Liver (tissue), 3 donors: ENCODE measurements around the gene NFKB2.

Experiments used
- RAD21 ChIP-seq, 2 donors: IDR thresholded peaks; 2 replicates each; pipeline ENCODE4 v1.6.1; 2016; ENCODE audit warnings: antibody characterized with exemption in 2 of 2, mild to moderate bottlenecking in 2 of 2
- SP1 ChIP-seq: IDR thresholded peaks from 2 replicates; pipeline ENCODE4 v1.6.1; 2018; ENCODE audit warnings: antibody characterized with exemption, mild to moderate bottlenecking
- YY1 ChIP-seq: IDR thresholded peaks from 2 replicates; pipeline ENCODE4 v1.6.1; 2016; ENCODE audit warnings: antibody characterized with exemption, mild to moderate bottlenecking
- TF ChIP-seq, protein P1 (sequence below): fragments of 150-350 bp; IDR thresholded peaks from 2 replicates; pipeline ENCODE4 v1.5.1; 2017; ENCODE audit warnings: improper control_type of control experiment, low read depth, low read length; ENCODE audit not compliant: missing input control
- TF ChIP-seq, protein P2 (sequence below): IDR thresholded peaks from 2 replicates; pipeline ENCODE4 v1.6.1; 2016; ENCODE audit warnings: antibody characterized with exemption
- donor health status: healthy.
- donor health status: healthy.

DNA sequence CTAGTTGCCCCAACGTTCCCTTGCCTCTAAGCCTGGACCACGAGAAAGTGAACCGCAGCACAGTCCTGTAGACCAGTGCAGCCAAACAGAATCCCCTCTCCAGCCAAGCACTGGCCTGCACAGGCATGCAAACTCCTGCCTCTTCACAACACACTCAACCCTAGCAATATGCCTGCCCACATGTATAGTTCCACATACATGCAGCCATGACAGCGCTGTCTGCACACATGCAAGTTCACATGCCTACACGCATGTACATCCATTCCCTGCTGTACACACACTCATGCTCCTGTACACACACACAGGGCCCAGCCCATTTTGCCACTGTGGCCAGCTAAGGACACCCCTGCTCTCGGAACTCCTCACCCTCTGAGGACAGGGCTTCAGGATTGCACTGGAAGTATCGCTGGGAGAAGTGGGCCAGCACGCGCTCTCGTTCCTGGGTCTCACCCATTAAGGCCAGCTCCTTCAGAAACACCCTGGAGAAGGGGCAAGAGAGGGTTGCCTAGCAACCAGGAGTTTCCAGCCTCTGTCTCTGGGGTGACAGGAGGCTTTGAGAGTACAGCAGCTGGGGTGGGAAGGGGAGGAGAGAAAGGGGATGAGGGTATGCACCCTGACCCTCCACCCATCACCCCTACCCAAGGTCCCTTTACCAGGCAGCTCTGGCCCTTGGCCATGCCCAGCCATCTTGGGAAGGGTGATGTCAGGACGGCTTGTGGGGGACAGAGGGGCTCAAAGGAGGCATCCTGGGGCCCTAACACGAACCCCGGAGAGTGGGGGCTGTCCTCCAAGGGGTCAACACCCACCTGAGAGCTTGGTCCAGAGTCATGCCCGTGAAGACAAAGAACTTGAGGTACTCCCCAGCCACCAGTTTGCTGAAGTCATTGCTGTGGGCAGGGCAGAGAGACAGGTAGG, 16.1 kb downstream of the NFKB2 start:
- TF ChIP-seq, protein P1, sequence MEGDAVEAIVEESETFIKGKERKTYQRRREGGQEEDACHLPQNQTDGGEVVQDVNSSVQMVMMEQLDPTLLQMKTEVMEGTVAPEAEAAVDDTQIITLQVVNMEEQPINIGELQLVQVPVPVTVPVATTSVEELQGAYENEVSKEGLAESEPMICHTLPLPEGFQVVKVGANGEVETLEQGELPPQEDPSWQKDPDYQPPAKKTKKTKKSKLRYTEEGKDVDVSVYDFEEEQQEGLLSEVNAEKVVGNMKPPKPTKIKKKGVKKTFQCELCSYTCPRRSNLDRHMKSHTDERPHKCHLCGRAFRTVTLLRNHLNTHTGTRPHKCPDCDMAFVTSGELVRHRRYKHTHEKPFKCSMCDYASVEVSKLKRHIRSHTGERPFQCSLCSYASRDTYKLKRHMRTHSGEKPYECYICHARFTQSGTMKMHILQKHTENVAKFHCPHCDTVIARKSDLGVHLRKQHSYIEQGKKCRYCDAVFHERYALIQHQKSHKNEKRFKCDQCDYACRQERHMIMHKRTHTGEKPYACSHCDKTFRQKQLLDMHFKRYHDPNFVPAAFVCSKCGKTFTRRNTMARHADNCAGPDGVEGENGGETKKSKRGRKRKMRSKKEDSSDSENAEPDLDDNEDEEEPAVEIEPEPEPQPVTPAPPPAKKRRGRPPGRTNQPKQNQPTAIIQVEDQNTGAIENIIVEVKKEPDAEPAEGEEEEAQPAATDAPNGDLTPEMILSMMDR: no peak
- TF ChIP-seq RAD21 (IDR thresholded peaks at IDR 0.05): no peak
- TF ChIP-seq, protein P2, sequence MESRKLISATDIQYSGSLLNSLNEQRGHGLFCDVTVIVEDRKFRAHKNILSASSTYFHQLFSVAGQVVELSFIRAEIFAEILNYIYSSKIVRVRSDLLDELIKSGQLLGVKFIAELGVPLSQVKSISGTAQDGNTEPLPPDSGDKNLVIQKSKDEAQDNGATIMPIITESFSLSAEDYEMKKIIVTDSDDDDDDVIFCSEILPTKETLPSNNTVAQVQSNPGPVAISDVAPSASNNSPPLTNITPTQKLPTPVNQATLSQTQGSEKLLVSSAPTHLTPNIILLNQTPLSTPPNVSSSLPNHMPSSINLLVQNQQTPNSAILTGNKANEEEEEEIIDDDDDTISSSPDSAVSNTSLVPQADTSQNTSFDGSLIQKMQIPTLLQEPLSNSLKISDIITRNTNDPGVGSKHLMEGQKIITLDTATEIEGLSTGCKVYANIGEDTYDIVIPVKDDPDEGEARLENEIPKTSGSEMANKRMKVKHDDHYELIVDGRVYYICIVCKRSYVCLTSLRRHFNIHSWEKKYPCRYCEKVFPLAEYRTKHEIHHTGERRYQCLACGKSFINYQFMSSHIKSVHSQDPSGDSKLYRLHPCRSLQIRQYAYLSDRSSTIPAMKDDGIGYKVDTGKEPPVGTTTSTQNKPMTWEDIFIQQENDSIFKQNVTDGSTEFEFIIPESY: no peak
- no peak for TF ChIP-seq YY1
- no peak for TF ChIP-seq SP1
